HG03457 (cell line): ENCODE measurements around the gene NOX3.
"Not testable (repeated sequence)": the region's sequence is repeated elsewhere in the genome, so short reads cannot be mapped to it uniquely, and the experiment has no call there.

ENCODE experiments used
- ATAC-seq: cut with Tn5 transposase; IDR thresholded peaks from one replicate; pipeline ENCODE4 v1.9.1; 2021; ENCODE audit warnings: moderate number of reproducible peaks; ENCODE audit not compliant: unreplicated experiment

The NOX3 gene

DNA sequence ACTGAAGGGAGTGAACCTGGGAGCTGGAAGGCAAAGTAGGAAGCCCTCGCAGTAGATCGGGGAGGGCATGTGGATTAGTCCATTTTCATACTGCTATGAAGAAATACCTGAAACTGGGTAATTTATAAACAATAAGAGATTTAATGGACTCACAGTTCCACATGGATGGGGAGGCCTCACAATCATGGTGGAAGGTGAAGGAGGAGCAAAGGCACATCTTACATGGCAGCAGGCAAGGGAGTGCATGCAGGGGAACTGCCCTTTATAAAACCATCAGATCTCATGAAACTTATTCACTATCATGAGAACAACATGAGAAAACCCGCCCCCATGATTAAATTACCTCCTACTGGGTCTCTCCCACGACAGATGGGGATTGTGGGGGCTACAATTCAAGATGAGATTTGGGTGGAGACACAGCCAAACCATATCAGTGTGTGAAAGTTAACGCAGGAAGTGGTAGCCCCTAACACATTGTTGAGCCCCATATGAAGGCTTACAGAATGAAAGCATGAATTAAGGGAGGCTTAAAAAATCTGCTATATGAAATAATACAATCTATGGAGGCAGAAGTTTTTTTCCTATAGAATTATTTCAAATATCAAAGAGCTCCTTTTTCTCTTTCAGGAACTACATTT lies 15.5 kb upstream of the NOX3 start:
- not testable (repeated sequence) for ATAC-seq

DNA sequence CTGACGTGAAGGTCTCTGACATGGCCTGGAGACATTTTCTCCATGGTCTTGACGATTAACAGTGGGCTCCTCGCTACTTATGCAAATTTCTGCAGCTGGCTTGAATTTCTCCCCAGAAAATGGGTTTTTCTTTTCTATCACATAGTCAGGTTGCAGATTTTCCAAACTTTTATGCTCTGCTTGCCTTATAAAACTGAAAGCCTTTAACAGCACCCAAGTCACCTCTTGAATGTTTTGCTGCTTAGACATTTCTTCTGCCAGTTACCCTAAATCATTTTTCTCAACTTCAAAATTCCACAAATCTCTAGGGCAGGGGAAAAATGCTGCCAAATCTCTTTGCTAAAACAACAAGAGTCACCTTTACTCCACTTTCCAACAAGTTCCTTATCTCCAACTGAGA lies 12.9 kb upstream of the NOX3 start:
- not testable (repeated sequence) for ATAC-seq

DNA sequence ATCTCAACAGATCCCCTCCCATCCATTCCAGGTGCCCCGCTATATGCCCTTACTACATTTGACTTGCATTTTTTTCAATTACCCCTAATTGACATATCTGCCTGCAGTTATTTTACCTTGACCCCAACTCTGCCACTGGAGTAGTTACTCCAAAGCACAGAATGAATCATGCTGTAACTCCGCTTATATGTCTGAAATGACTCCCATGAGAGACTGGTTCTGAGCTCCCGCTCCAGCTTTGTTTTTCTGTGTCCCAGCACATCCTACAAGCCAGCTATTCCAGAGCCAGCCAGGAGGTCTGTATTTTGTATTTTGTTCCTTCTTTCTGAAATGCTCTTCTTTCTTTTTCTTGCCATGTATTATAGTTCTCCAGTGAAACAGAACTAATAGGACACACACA lies 10.9 kb upstream of the NOX3 start:
- ATAC-seq = no peak

DNA sequence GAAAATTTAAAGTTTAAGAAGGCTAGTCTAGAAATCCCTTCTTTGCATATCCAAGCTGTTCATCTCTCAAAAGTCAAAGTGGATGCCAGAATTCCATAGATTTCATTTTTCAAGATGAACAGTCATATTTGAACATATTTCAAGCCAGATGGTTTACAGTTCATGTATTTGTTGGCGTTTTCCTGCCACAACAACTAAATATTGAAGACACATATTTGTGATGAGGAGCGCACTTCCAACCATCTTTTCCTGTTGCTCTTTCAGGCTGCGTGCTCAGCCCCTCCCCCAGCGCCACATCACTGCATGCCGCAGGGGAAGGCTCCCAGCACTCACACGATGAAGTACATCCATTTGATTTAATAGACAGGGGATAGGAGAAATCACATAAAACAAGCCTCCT lies 5.9 kb upstream of the NOX3 start:
- ATAC-seq = no peak

DNA sequence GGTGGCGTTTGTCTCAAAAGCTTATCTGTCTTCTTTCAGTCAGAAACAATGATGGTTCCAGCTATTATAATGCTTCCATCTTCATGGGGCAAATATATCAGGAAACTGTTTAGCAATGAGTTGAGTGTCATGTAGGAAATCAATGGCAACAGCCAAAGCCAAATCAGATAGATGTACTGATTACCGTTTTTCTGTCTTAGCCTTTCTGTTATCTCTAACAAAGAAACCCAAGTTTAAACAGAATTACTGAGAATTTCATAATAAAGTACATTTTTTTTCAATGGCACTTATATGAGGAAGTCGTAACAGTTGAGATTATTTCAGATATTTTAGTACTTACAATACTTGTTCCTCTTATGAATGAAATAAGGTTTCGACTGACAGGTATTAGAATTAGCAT lies 1.2 kb downstream of the NOX3 start:
- no peak for ATAC-seq

DNA sequence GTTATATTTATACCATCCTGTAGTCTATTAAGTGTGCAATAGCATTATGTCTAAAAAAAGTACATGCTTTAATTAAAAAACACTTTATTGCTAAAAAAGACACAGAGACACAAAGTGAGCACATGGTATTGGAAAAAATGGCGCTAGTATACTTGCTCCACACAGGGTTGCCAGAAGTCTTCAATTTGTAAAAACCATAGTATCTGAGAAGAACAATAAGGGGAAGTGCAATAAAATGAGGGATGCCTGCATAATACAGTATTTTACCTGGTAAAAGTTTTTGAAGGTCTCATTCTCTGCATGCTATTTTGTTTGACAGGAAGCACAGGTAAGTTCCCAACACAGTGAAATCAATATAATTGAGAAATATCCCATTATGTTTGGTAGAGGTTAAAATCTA lies 1.6 kb downstream of the NOX3 start:
- no peak for ATAC-seq

DNA sequence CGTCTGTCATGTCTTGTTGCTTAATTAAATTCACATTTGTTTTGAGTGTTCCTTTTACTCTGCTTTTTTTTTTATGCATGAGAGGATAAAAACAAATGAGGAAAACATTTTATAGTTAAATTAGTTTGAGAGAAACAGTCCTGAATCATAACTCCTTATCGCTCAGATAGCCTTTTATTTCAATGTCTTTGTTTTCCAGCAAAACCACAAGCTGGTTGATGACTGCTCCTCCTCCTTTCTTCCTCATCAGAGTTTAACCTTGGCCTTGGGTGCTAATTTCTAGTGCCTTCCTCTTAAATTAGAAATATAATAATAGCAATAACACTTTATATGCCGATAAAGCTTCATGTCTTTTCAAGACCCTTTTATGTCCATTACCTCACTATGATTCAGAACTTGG lies 3.1 kb downstream of the NOX3 start:
- no peak for ATAC-seq

DNA sequence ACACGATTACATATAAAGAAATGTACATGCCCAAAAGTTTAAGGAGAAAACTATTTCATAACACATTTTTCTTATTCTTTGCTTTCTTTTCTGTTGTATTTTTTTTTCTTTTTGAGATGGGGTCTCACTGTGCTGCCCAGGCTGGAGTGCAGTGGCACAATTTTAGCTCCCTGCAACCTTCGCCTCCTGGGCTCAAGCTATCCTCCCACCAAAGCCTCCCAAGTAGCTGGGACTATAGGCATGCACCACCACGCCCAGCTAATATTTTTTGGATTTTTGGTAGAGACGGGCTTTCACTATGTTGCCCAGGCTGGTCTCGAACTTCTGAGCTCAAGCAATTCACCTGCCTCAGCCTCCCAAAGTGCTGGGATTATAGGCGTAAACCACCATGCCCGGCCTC lies 4.1 kb downstream of the NOX3 start:
- ATAC-seq = not testable (repeated sequence)

DNA sequence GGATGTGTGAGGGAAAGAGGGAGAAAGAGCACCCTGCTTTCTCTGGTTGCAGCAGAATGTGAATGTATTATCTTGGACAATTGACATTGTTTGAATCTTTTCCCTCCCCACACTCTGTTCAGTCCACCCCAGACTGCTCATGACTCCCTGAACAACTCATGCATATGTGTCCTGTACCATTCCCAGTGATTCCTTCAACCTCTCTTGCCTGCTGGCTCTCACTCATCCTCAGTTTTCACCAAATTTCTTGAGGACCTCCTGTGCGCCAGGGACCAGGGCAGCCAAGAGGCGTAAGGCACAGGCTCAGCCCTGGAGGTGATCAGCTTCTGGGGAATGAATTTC lies 5.4 kb downstream of the NOX3 start:
- no peak for ATAC-seq

DNA sequence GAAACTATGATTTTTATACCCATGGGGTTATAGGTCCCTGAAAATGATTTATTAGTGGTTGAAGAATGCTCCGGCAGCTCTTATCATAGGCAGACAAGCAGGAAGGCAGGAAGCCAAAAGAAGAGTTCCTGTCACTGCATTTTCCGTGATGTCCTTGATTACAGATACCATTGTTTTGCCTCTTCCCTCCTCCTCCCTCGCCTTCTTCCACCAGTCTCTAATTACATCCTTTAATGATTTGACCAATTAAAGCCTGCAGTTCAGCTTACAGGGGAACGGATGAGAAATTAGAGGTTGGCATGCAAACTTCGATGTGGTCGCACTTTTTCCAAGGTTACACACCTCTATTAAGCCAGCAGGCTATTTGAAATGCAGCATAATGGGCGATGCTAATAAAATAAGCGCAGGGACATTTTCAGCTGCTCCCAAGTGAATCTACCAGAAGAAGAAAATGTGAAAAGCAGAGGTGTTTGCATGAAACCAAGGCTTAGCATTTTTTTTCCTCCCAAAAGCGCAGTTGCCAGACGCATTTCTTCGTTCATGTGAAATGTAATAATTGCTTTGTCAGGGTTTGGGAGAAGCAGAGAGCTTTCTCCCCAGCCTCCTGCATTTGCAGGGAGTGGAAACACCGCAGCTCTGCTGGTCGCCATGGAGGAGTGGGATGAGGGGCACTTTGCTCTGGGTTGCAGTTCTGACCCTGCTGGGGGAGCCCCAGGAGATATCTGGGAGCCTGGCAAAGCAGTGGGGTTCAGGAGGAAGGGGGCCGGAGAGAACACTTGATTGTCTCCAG lies 6.0 kb downstream of the NOX3 start:
- ATAC-seq = no peak

DNA sequence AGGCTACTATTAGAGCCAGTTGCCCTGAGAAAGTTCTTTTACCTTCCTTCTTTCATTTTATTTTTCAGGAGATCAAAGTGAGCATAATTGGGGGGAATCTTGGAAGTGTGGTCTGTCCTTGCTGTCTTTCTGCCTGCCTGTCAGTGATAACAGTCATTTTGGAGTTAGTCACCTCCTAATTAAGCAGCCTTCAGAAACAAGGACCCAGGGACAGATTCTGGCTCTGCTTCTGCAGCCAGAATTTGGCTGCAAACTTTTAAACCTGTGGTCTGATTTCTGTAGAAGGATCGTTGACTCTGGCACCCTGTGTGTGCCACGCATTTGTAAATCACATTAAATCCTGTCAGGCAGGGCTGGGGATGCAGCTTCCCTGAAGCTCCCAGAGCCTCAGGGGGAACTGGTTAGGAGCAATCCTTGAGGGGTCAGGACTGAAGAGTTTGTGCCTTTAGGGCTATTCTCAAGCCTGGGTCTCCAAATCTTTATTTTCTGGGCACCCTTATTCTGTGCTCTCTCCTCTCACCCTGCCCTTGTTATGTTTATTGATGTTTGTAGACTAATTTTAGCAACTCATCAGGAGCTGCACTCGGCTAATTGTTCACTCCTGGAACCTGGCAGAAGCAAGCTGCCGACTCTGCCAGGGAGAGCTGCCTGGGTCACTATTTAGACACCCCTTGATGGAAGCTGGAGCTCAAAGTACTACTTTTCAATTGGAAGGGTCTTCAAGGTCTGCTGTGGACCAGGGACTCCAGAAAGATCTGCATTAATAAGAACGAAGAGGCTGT lies 6.8 kb downstream of the NOX3 start:
- no peak for ATAC-seq

DNA sequence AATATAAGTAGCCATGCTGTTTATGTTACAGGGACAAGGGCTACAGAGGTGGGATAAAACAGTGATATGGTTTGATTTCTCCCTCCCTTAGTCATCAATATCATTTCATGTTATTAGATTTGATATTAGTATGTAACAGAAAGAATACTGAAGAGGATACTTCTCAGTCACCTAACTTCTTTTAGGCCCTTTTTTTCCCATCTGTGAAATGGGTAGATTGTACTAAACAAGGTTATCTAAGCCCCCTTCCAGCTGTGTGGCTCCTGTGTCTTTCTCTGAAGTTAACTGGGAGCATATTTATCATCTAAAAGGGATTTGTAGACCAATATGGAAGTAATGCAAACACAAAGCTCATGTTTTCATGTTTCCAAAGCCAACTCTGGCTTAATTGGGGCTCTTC lies 7.7 kb downstream of the NOX3 start:
- ATAC-seq = no peak

DNA sequence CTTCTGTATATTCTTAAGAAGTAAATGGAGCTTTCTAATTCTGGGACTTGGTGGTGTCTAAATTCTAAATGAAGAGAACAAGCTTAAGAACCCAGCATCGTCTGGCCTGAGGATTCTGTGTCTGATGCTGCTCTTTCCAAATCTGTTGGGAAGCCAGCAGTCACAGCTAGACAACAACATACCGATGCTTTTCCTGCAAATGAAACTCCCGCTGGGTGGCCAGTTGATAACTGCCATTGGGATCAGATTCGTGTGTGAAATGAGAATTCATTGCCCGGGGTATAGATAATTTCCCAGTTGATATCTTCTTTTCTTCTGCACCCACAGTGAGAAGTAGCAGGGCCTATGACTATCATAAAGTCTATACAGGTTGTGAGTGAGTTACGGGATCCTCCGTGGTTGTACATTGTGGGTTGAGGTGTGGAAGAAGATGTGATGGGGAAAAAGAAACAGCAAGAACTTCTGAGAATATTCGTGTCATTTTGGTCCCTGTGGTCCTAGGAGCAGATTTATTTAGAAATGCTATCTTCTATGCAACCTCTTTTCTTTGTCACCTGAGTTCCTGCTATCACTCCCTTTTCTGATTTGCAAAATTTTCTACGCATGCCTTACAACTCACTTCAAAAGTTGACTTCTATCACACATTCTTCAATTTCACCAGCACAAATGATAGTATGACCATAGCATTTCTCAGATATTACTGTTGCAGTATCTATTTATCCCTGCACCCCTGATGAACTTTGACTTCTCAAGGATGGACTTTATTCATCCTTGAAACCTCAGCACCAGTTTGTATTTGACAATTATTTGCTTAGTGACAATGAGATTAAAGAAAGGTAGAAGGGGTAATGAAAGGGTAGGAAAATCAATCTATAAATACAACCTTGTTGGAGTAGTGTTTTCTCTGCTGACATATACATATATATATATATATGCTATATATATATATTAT lies 10.4 kb downstream of the NOX3 start:
- no peak for ATAC-seq

DNA sequence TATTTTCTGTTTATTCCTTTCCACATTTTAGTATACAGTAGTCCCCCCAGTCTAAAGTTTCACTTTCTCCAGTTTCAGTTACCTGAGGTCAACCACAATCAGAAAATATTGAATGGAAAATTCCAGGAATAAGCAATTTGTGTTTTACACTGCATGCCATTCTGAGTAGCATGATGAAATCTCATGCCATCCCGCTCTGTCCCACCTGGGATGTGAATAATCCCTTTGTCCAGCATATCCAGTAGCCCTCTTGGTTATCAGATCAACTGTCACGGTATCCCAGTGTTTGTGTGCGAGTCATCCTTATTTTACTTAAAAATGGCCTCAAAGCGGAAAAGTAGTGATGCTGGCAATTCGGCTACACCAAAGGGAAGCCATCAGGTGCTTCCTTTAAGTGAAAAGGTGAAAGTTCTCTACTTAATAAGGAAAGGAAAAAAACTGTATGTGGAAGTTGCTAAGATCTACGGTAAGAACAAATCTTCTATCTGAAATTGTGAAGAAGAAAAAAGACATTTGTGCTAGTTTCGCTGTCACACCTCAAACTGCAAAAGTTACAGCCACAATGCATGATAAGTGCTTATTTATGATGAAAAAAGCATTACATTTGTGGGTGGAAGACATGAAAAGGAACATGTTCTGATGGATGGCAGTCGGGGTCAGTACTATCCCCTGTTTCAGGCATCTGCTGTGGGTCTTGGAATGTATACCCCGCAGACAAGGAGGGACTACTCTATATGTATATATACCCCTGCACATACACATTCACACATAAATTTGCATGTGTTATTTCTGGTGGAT lies 11.3 kb downstream of the NOX3 start:
- no peak for ATAC-seq

DNA sequence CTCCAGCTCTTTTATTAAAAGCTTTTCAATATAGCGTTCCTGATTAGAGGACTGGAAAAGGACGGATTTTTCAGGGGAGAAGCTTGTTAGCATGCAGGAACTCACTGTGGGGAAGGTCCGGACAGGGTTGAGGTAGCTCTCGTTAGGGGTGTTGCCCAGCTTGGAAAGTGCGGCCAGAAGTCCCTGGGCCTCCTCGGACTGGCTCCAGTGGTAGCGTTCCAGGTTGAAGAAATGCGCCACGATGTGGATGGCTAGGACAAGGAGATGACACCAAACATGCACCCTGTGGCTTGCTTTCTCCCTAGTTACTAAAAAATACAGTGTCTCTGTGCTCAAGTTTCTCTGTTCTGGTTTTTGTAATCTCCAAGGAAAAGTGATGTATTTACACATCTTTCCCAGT lies 12.5 kb downstream of the NOX3 start:
- ATAC-seq = no peak

DNA sequence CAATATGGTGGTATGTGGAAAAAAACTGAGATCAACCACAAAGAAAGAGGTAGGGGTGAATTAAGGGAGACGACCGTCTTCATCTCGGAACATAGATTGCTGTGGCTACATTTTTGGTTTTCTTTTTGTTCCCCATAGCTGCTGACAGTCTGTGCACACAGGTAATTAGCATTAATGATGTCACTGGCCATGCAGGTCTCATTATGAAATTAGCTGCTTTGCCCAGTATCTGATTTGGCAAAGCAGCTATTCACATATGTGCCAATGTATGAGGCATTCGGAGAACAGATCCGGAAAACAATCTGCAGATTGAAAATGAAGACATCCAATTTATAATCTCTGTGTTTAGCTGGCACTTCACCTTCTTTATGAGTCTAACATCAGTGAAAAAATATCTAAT lies 13.1 kb downstream of the NOX3 start:
- ATAC-seq = no peak

DNA sequence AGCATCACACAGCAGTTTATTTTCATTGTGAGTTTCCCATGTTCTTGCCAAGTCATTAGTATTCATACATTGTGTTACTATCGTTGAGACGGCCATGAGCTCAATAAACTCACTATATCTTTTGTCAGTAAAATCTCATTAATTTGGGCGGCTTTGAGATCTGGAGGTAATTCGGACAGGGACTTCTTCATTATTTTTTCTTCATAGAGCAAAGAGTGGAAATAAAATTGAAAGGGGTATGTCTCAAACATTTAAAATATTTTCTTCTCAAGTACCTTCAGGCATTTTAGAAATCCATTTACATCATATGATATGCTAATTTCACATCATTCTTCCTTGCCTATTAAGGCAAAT lies 14.6 kb downstream of the NOX3 start:
- ATAC-seq = no peak

DNA sequence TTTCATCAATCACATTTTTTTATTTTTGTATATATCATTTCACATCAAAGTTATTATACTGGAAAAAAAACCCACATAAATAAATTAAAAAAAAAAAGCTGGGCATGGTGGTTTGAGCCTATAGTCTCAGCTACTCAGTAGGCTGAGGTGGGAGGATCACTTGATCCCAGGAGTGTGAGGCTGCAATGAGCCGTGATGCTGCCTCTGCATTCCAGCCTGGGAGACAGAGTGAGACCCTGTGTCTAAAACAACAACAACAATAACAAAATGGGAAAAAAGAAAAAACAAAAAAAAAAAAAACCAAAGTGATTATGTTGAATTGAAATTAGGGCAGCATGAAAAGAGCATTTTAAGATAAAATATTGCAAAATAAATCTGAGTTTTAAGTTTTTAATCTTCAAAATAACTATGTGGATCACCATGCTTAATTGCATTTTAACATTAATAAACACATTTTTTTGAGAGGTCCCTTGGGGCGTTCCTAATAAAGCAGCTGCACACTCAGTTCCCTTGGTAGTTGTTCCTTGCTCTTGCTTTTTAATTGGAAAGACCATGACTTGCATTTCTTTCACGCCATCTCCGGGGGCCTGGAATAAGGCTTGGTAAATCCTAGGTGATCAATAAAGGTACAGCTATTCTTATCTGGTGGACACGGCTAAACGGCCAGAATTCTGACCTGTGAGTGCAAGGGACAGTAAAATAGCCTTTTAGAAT lies 15.1 kb downstream of the NOX3 start:
- no peak for ATAC-seq

DNA sequence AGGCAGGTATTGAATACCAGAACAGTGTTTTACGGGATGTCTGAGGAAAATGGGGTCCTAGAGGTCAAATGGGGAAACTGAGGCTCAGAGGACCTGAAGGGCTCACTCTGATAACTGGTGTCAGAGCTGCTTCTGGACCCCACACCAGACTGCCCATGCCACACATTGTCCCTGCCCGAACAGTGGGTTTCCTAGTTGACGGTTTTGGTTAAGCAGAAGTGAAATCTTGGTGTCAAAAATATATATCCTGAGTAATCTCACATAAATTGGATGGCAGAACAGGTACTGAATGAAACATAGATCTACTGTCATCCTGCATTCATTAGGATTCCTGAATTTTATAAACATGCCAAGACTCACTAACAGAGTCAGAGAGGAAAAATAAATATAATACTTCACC lies 16.3 kb downstream of the NOX3 start:
- ATAC-seq = no peak
